ENCODE results near the gene FBXW2. TPM values are rescaled to one million over a fixed set of nuclear protein-coding genes. Genes with fewer than 3 reads are reported as not detected.

Gene FBXW2
- total RNA-seq, 4 donors from 2014 or later: 41.2 to 58.8 (median 44.3) TPM

DNA sequence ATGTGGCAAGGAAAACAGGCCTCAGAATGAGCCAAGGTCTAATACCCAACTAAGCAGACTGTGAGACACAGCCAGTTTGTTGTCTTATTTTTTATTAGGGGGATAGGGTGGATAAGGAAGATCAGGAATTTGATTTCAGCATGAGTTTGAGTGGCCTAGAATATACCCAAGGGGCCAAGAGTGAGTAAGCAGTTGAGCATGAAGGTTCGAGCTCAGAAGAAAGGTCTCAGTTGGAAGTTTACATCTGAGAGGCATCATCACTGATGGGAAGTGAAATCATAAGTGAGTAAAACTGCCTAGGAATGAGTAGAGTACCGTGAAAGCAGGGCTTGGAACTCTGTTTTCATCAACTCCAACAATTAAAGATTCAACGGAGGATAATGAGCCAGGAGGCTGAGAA, 36.9 kb upstream of the FBXW2 start:
- TF ChIP-seq, protein P1, sequence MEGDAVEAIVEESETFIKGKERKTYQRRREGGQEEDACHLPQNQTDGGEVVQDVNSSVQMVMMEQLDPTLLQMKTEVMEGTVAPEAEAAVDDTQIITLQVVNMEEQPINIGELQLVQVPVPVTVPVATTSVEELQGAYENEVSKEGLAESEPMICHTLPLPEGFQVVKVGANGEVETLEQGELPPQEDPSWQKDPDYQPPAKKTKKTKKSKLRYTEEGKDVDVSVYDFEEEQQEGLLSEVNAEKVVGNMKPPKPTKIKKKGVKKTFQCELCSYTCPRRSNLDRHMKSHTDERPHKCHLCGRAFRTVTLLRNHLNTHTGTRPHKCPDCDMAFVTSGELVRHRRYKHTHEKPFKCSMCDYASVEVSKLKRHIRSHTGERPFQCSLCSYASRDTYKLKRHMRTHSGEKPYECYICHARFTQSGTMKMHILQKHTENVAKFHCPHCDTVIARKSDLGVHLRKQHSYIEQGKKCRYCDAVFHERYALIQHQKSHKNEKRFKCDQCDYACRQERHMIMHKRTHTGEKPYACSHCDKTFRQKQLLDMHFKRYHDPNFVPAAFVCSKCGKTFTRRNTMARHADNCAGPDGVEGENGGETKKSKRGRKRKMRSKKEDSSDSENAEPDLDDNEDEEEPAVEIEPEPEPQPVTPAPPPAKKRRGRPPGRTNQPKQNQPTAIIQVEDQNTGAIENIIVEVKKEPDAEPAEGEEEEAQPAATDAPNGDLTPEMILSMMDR (IDR thresholded peaks at IDR 0.05; ENCODE audit: low read depth): no peak

DNA sequence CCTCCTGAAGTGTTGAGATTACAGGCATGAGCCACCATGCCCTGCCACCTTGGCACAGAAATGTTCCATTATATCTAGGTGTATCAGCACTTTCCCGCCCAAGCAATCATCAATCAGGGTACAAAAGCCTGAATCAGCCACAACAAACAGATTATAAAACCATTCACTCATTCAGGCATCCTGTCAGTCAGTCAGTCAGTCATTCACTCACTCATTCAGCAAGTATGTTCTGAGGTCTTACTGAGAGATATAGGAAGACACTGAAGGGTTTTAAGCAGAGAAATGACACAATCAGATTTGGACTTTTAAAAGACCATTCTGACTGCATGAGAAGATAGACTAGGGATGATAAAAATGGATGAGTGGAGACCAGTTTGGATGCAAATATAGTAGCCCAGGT, 36.4 kb upstream of the FBXW2 start:
- TF ChIP-seq, protein P1 (IDR thresholded peaks at IDR 0.05; ENCODE audit: low read depth): no peak

DNA sequence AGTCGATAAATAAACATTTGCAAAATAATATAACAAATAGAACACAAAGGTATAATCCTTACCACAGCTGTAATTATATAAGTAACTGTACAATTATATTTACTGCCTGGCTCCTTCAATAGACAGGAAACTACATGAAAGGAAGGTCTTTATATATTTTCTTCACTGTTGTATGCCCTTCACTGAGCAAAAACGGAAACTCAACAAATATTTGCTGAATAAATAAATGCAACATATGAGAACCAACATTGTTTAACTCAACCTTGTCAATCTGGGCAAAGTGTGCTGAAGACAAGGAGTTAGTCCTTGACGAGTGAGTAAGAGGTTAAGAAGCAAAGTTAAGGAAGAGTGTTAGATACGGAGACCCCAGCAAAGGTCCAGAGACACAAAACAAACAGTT, 26.9 kb upstream of the FBXW2 start:
- TF ChIP-seq, protein P1 (IDR thresholded peaks at IDR 0.05; ENCODE audit: low read depth): no peak

DNA sequence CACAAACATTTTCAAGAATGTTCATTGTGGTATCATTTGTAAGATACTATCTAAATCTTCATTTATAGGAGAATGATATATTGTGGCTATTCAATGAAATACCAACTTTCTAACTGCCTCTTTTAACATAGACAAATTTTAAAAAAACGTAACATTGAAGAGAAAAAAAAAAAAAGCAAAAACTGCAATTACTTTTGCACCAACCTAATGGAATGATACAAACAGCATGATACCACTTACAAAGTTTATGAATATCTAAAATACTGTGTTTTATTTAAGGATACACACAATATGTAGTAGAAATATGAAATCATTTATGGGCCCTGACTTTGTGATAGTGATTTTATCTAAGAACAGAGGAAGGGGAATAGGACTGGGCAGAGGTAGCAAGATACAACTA, 25.4 kb upstream of the FBXW2 start:
- TF ChIP-seq, protein P1 (IDR thresholded peaks at IDR 0.05; ENCODE audit: low read depth): no peak

DNA sequence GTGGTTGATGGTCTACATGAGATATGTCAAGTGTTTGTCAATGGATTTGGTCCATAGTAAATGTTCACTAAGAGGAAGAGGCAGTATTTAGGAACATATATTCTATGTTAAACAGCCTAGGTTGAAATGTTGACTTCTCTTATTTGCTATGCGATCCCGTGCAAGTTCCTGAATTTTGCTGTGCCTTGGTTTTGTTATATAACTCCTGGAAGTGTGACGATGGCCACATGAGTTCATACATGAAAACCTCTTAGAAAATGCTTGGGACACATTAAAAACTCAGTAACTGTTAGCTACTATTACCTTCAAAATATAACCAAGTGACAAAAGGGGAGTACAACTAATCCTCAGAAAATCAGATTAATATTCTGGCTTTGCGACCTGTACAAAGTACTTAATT, 21.9 kb upstream of the FBXW2 start:
- TF ChIP-seq, protein P1 (IDR thresholded peaks at IDR 0.05; ENCODE audit: low read depth): no peak

DNA sequence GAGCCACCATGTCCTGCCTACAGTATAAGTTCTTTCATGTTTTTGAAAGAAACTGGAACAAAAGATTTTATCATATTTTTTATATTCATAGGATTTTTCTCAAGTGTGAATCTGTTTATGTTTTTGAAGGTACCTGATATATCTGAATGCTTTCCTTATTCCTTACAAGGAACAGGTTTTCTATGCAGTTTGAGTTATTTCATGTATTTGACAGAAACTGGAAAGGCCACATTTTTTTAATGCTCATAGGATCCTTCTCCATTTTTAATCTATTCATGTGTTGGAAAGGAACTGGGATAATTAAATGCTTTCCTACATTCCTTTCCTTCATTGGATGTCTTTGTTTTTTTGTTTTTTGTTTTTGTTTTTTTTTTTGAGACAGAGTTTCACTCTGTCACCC, 15.7 kb upstream of the FBXW2 start:
- TF ChIP-seq, protein P1 (IDR thresholded peaks at IDR 0.05; ENCODE audit: low read depth): no peak

DNA sequence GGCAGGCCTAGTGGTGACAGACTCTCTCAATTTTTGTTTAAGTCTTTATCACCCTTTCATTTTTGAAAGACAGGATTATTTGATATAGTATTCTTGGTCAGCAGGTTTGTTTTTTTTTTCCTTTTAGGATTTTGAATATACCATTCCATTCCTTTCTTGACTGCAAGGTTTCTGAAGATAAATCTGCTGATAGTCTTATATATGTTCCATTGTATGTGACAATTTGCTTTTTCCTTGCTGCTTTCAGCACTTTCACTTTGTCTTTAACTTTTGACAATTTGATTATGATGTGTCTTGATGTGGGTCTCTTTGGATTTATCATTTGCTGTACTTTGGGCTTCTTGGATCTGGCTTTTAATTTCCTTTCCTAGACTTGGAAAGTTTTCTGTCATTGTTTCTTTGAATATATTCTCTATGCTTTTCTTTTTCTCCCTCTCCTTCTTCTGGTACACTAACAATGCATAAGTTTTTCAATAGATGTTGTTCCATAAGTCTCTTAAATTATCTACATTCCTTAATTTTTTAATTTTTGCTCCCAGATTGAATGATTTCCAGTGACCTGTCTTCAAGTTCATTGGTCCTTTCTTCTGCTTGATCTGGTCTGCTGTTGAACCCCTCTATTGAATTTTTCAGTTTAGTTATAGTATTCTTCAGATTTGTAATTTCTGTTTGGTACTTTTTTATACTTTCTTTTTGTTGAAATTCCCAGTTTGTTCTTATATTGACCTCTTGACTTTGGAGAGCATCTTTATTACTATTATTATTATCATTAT, 14.6 kb upstream of the FBXW2 start:
- TF ChIP-seq, protein P1 (IDR thresholded peaks at IDR 0.05; ENCODE audit: low read depth): no peak
